ENCODE measurements around the gene PAQR4.

GRCh38 chr16:3021449-3022207 is 52.5 kb downstream of the PAQR4 start:
- TF ChIP-seq PML (IDR thresholded peaks at IDR 0.05; ENCODE audit: low read length), result no peak
- no peak for TF ChIP-seq EZH2 (IDR thresholded peaks at IDR 0.05; ENCODE audit: borderline replicate concordance, control insufficient read depth, low read depth, low read length)
- TF ChIP-seq CHD4 (IDR thresholded peaks at IDR 0.05), result no peak
- no peak for TF ChIP-seq PAX5 (IDR thresholded peaks at IDR 0.05; ENCODE audit: borderline replicate concordance, low read depth, low read length)
- TF ChIP-seq POLR2AphosphoS5 (IDR thresholded peaks at IDR 0.05; ENCODE audit: low read length), result no peak
- no peak for TF ChIP-seq REST (IDR thresholded peaks at IDR 0.05; ENCODE audit: low read depth, low read length)
- no peak for TF ChIP-seq E2F4 (IDR thresholded peaks at IDR 0.05; ENCODE audit: low read depth, low read length)
- TF ChIP-seq FOXM1 (IDR thresholded peaks at IDR 0.05; ENCODE audit: low read depth, low read length), result no peak
- TF ChIP-seq CTCF (IDR thresholded peaks at IDR 0.05 in 2 of 3, conservative IDR thresholded peaks at IDR 0.05 in 1 of 3; ENCODE audit: control insufficient read depth in 2 of 3, extremely low read depth in 1 of 3, insufficient read depth in 1 of 3, low read depth in 3 of 3, low read length in 3 of 3), result peak; percentile 28 to 49 (median 32); a peak in 5 of 6 replicates
- TF ChIP-seq TARDBP (IDR thresholded peaks at IDR 0.05; ENCODE audit: borderline replicate concordance), result no peak
- no peak for TF ChIP-seq SMARCA5 (IDR thresholded peaks at IDR 0.05)
- no peak for TF ChIP-seq EP300 (IDR thresholded peaks at IDR 0.05; ENCODE audit: borderline replicate concordance in 1 of 2, control insufficient read depth in 1 of 2, low read depth in 2 of 2, low read length in 2 of 2)
- no peak for TF ChIP-seq ETV6 (conservative IDR thresholded peaks at IDR 0.05 in 1 of 2, IDR thresholded peaks at IDR 0.05 in 1 of 2; ENCODE audit: borderline replicate concordance in 1 of 2, low read depth in 1 of 2)
